ENCODE results near the gene MRM2.

- TF ChIP-seq CTCF (IDR thresholded peaks at IDR 0.05) (no peak), POLR2A (IDR thresholded peaks at IDR 0.05) (no peak), POLR2AphosphoS5 (IDR thresholded peaks at IDR 0.05) (no peak), EP300 (IDR thresholded peaks at IDR 0.05) (no peak)
Observed at GRCh38 chr7:2245883-2246675, 4.1 kb upstream of the MRM2 start.

Measured in stomach (tissue), 4 donors.